NCI-H2081 treated with DMSO at 0.1 percent for 48 hours (cell line): ENCODE results near the gene SPATA19.
"Not testable (repeated sequence)": the region's sequence is repeated elsewhere in the genome, so short reads cannot be mapped to it uniquely, and the experiment has no call there.

ENCODE experiments used
- DNase-seq: peaks from one replicate; lab custom pipeline; 2025; lab: John Stamatoyannopoulos, UW

The SPATA19 gene

GRCh38 chr11:133845413-133845812 is at the start of gene SPATA19:
SPATA19 (minus strand) TSS chr11:133845513; CDS start chr11:133845446, 67 bp downstream.
- DNase-seq: no peak

- no peak for DNase-seq
Observed at GRCh38 chr11:133895061-133895479, 49.8 kb upstream of the SPATA19 start.

- DNase-seq: no peak
Observed at GRCh38 chr11:133893381-133893780, 48.1 kb upstream of the SPATA19 start.

- no peak for DNase-seq
Observed at GRCh38 chr11:133892584-133893380, 47.5 kb upstream of the SPATA19 start.

- DNase-seq: no peak
Observed at GRCh38 chr11:133892126-133892525, 46.8 kb upstream of the SPATA19 start.

GRCh38 chr11:133889893-133890292 is 44.6 kb upstream of the SPATA19 start:
- DNase-seq: no peak

- no peak for DNase-seq
Observed at GRCh38 chr11:133889188-133889587, 43.9 kb upstream of the SPATA19 start.

- DNase-seq: no peak
Observed at GRCh38 chr11:133887692-133888332, 42.5 kb upstream of the SPATA19 start.

- no peak for DNase-seq
Observed at GRCh38 chr11:133886029-133886428, 40.7 kb upstream of the SPATA19 start.

GRCh38 chr11:133872160-133872559 is 26.8 kb upstream of the SPATA19 start:
- no peak for DNase-seq

GRCh38 chr11:133867456-133867855 is 22.1 kb upstream of the SPATA19 start:
- DNase-seq: no peak

- no peak for DNase-seq
Observed at GRCh38 chr11:133865466-133865865, 20.2 kb upstream of the SPATA19 start.

GRCh38 chr11:133864756-133865155 is 19.4 kb upstream of the SPATA19 start:
- no peak for DNase-seq

- no peak for DNase-seq
Observed at GRCh38 chr11:133860151-133860550, 14.8 kb upstream of the SPATA19 start.

- DNase-seq: not testable (repeated sequence)
Observed at GRCh38 chr11:133854330-133854960, 9.1 kb upstream of the SPATA19 start.

- no peak for DNase-seq
Observed at GRCh38 chr11:133844217-133844616, 1.1 kb downstream of the SPATA19 start.

- DNase-seq: no peak
Observed at GRCh38 chr11:133843454-133843987, 1.8 kb downstream of the SPATA19 start.

GRCh38 chr11:133842730-133843129 is 2.6 kb downstream of the SPATA19 start:
- DNase-seq: no peak

- DNase-seq: no peak
Observed at GRCh38 chr11:133842053-133842452, 3.3 kb downstream of the SPATA19 start.

GRCh38 chr11:133841279-133842043 is 3.9 kb downstream of the SPATA19 start:
- no peak for DNase-seq

GRCh38 chr11:133840479-133840941 is 4.8 kb downstream of the SPATA19 start:
- no peak for DNase-seq
